AG04450 (cell line): ENCODE measurements around the gene DOLPP1. TPM values are rescaled to one million over a fixed set of nuclear protein-coding genes. Genes with fewer than 3 reads are reported as not detected.

ENCODE experiments used
- CTCF ChIA-PET: fragments of 300-600, 350-600 bp; formaldehyde crosslinking; extraction: SDS; loops from one replicate; lab custom pipeline; 2022; ENCODE audit warnings: antibody characterized with exemption, inconsistent platforms; lab: Charles Lee
- POLR2A ChIA-PET: fragments of 350-600 bp; formaldehyde crosslinking; extraction: SDS; loops from one replicate; lab custom pipeline; 2021; ENCODE audit warnings: antibody characterized with exemption, inconsistent platforms; lab: Yijun Ruan, JAX
- DNase-seq: peaks from one replicate; pipeline ENCODE4 v3.0.0-alpha.2; 2011; ENCODE audit warnings: low read depth, low spot score
- H3K27ac ChIP-seq: one replicate; pipeline ENCODE4 v1.5.1; 2012; ENCODE audit warnings: low read depth, low read length, control low read depth
- H3K27me3 ChIP-seq: one replicate; pipeline ENCODE4 v1.6.0; 2012; ENCODE audit warnings: low read length; ENCODE audit not compliant: control insufficient read depth, insufficient read depth
- H3K4me3 ChIP-seq: 2 replicates; pipeline ENCODE4 v1.5.1; 2011; ENCODE audit warnings: mild to moderate bottlenecking, low read depth, low read length, control low read depth
- H3K9me3 ChIP-seq: 2 replicates; pipeline ENCODE4 v1.5.1; 2012; ENCODE audit warnings: low read length; ENCODE audit not compliant: control insufficient read depth, insufficient read depth
- polyA plus RNA-seq: library from polyadenylated mRNA; depleted of rRNA; stranded (reverse); fragments of >200 nt; gene quantifications from 2 replicates; pipeline ENCODE4 v1.2.3, GENCODE V29; 2011
- TF ChIP-seq, protein P1 (sequence below): IDR thresholded peaks from 2 replicates; pipeline ENCODE4 v1.5.1; 2011; ENCODE audit warnings: low read depth, low read length, control low read depth, inconsistent platforms

The DOLPP1 gene
- polyA plus RNA-seq, 1 experiment, result 11.9 TPM

DNA sequence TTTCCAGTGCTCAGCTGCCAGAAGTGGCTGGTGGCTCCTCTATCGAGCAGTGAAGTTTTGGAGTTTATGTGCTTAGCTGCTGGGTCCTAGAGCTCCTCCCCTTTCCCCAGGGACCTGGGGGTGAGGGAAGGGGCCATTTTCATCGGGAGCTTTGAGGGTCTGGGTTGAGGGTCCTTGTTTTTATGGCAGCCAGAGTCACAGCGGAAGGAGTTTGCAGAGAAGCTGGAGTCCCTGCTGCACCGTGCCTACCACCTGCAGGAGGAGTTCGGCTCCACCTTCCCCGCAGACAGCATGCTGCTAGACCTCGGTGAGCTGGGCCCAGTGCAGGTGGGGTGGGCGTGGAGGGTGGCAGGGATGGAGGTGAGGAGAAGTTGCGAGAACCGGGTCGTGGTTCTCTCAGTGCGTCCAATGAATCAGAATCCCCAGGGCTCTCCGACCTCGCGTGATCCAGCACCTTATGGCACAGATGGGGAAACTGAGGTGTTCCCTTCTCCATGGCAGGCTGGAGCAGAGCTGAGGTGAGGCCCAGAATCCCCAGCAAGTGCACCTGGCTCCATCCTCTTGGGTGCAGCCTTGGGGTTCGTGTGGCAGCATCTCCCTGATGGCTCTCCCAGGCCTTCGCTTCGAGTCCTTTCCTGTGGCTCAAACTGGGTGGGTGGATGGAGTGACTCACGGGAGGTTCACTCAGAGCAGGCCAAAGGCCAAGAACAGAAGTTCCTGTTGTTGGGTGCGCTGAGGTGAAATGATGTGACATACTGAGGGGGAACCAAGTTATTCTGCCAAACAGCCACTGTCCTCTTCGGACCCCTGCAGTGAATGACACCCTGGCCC lies 21.7 kb upstream of the DOLPP1 start:
- Histone ChIP-seq H3K4me3 (no peak overlapping the region), H3K27me3 (no peaks in the 10 kb centered on the region), H3K27ac (no peak overlapping the region), H3K9me3 (no peaks in the 10 kb centered on the region)
- ChIA-PET CTCF (interaction anchor here (0.6 kb wide), 1 partner anchor 31 kb away, joined by 6 read pairs; the partner anchor contains the start of gene SH3GLB2), POLR2A (interaction anchor here (0.7 kb wide), 1 partner anchor 539 kb away, joined by 5 read pairs; no protein-coding TSS in a partner anchor)
- TF ChIP-seq, protein P1, sequence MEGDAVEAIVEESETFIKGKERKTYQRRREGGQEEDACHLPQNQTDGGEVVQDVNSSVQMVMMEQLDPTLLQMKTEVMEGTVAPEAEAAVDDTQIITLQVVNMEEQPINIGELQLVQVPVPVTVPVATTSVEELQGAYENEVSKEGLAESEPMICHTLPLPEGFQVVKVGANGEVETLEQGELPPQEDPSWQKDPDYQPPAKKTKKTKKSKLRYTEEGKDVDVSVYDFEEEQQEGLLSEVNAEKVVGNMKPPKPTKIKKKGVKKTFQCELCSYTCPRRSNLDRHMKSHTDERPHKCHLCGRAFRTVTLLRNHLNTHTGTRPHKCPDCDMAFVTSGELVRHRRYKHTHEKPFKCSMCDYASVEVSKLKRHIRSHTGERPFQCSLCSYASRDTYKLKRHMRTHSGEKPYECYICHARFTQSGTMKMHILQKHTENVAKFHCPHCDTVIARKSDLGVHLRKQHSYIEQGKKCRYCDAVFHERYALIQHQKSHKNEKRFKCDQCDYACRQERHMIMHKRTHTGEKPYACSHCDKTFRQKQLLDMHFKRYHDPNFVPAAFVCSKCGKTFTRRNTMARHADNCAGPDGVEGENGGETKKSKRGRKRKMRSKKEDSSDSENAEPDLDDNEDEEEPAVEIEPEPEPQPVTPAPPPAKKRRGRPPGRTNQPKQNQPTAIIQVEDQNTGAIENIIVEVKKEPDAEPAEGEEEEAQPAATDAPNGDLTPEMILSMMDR, result no peak
- DNase-seq, result no peak

DNA sequence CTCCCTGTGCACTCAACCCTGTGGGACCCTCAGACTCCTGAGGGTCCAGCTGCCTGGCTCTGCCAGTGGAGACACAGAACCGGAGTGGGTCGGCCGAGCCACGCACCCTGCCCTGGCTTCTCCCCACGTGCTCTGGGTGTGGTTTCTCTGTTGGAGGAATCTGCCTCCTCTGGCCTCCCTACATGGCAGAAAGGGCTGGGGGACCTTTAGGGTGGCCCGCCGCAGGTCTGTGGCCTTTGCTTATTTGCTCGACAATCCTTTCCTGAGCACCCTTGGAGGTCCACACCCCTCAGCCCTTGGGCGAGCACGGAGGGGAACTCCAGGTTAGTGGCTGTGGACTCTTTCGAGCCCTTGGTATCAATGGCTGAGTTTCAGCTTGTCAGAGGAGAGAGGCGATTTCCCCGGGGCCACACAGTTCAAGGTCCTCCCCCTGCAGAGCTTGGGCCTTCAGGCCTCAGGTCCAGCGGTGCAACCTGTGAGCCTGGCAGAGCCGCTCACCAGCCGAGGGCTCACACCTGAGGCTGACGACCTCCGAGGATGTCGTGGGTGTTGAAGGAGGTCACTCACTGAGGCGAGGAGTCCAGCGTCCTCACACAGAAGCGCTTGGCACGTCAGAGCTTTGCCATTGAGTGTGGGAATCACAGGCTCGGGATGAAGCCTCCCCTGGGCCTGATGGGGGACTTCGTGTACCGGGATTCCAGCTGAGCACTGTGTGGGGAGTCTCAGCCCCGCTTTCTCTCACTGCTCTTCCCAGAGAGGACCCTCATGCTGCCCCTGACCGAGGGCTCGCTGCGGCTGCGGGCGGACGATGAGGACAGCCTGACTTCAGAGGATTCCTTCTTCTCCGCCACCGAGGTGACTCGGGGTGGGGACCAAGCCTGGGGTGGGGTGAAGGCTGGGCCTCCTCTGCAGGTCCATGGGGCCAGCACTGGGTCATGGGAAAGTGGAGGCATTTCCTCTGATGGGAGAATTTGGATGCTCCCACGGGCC lies 20.8 kb upstream of the DOLPP1 start:
- no peak overlapping the region for H3K27ac ChIP-seq
- no peaks in the 10 kb centered on the region for H3K9me3 ChIP-seq
- no peak overlapping the region for H3K4me3 ChIP-seq
- ChIA-PET POLR2A (no interaction called here), CTCF (interaction anchor here (0.6 kb wide), 1 partner anchor 32 kb away, joined by 6 read pairs; the partner anchor contains the start of gene SH3GLB2)
- no peaks in the 10 kb centered on the region for H3K27me3 ChIP-seq
- no peak for DNase-seq
- TF ChIP-seq, protein P1, result no peak

DNA sequence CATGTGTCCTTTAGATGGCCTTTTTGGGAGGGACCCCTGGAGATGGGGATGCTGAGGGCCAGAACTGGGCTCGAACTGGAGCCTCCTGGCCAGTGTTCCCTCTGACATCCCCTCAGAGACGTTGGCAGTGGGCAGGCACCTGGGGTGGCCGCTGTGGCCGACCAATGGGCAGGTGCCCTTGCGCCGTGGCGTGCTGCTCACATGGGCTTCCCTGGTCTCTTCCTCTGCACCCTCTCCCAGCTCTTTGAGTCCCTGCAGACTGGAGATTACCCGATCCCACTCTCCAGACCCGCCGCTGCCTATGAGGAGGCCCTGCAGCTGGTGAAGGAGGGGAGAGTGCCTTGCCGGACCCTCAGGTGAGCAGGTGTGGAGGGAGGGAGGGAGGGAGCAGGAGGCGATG lies 19.9 kb upstream of the DOLPP1 start:
- H3K9me3 ChIP-seq, result no peaks in the 10 kb centered on the region
- H3K27ac ChIP-seq, result no peak overlapping the region
- TF ChIP-seq, protein P1, result no peak
- POLR2A ChIA-PET, result no interaction called here
- no peak for DNase-seq
- CTCF ChIA-PET, result interaction anchor here (0.6 kb wide), 2 partner anchors 401 to 644 kb away, joined by 6 read pairs; no protein-coding TSS in a partner anchor
- H3K27me3 ChIP-seq, result no peaks in the 10 kb centered on the region
- no peak overlapping the region for H3K4me3 ChIP-seq

DNA sequence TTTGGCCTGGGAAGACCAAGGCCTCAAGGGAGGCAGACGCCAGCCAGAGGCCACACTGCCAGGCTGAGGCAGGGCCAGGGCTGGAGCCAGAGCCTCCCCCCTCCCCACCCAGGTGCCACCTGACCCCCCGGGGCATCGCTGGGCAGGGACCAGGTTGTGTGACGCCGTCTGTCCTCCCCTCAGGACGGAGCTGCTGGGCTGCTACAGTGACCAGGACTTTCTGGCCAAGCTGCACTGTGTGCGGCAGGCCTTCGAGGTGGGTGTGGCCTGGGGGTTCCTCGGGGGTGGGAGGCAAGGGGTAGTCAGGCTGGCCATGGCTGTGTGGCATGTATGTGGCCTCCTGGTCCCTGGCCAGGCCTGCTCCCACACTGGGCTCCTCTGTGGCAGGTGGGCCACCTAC lies 17.9 kb upstream of the DOLPP1 start:
- H3K9me3 ChIP-seq, result no peaks in the 10 kb centered on the region; the same call in 1 of the 2 replicates
- POLR2A ChIA-PET, result no interaction called here
- CTCF ChIA-PET, result no interaction called here
- no peak overlapping the region for H3K27ac ChIP-seq
- H3K4me3 ChIP-seq, result no peak overlapping the region
- TF ChIP-seq, protein P1, result no peak
- H3K27me3 ChIP-seq, result no peaks in the 10 kb centered on the region
- DNase-seq, result no peak
